HG02798 (cell line): ENCODE measurements around the gene KCND3.

Experiments
- ATAC-seq: cut with Tn5 transposase; IDR thresholded peaks from one replicate; pipeline ENCODE4 v1.9.1; 2021; ENCODE audit warnings: mild to moderate bottlenecking; ENCODE audit not compliant: unreplicated experiment, poor library complexity

KCND3 gene

GRCh38 chr1:111990026-111990877 lies 784 bp upstream of the KCND3 start:
- ATAC-seq = no peak

- no peak for ATAC-seq
Measured at GRCh38 chr1:111988743-111989453, 570 bp downstream of the KCND3 start.

DNA sequence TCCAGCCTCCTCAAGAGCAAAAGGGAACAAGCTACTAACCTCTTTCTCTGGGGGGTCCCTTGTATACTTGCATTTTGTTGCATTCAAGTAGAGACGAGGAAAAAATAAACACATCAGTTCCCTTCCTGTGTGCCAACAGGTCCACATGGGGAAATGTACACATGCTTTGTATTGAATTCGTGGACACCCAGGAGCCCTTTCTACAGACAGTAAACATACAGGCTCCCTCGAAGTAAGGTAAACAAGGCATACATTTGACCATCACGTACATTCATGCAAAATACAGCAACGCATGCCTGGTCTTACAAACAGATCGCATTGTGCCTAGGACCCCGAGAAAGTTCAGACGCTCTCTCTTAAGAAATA lies 1.1 kb downstream of the KCND3 start:
- no peak for ATAC-seq

DNA sequence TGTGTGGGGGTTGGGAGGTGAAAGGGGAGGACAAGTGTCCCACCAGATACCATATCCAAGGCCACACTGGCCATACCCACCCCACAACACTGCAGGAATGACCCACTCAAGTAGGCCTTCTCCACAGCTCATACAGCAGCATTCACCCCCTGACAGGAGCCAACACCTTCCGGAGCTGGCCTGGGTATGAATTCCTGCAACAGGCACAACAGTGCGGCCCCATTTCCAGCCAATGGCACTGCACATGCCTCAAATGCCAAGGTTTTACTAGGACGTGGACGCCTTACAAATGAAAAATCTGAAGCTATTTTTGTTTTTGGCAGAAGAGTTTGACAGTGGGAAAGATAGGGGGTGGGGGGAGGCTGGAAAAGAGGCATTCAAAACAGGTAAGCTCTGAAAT lies 2.0 kb downstream of the KCND3 start:
- no peak for ATAC-seq

DNA sequence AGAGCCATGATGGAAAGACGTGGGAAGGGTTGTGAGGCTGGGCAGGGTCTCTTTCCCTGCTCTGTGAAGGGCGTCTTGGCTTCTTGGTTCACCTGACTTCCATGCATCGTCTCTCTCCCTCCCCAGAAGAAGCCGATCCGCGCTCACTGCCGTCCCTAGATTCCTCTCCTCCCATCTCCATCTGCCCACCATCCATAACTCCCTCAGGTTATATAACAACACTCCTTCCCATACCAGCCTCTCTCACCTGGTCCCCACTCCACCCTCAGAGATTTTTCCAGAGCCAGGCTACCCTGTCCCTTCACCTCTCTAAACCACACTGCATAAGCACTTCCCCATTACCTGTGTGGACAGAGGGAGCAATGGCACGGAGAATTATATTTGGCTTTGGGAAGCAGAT lies 6.0 kb downstream of the KCND3 start:
- ATAC-seq = no peak

GRCh38 chr1:111982428-111982827 lies 7.0 kb downstream of the KCND3 start:
- no peak for ATAC-seq

- ATAC-seq = no peak
Measured at GRCh38 chr1:111981871-111982270, 7.6 kb downstream of the KCND3 start.

DNA sequence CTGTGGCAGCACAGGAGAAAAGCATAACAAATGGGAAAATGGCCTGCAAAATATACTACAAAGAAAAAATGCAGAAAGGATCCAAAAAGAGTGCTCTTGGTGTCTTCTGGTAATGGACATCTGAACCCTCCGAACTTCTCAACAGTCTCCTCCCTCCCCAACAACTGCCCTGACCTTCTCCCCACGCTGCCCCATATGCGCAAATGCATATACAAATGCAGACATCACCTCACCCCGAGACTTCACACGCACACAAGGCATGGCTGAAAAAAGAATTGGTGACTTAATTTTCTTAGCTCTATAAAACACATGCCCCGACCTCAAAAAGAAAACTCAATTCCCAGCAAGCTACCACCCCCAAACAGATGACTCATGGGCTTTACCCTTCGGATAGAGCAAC lies 8.4 kb downstream of the KCND3 start:
- no peak for ATAC-seq

- no peak for ATAC-seq
Measured at GRCh38 chr1:111980686-111981085, 8.8 kb downstream of the KCND3 start.

GRCh38 chr1:111978695-111979094 lies 10.8 kb downstream of the KCND3 start:
- no peak for ATAC-seq

- no peak for ATAC-seq
Measured at GRCh38 chr1:111977378-111977777, 12.1 kb downstream of the KCND3 start.

GRCh38 chr1:111976842-111977241 lies 12.6 kb downstream of the KCND3 start:
- no peak for ATAC-seq

DNA sequence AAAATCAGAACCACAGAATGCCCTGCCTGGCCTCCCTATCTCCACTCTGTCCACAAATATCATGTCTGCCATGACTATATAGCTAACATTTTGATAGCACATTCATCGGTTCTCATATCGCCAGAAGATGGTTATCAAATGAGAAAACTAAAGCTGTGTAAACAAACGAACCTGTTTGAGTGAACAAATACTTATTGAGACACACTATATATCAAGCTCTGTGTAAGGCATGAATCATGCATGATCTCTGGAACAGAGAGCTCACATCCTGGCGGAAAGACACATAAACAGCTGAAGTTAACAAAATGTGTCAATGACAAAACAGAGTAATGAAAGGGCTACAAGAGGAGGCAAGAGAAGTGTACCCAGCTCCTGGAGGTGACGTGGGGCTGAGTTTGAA lies 13.1 kb downstream of the KCND3 start:
- ATAC-seq = no peak

- ATAC-seq = no peak
Measured at GRCh38 chr1:111973150-111973790, 16.2 kb downstream of the KCND3 start.

GRCh38 chr1:111971396-111971795 lies 18.1 kb downstream of the KCND3 start:
- ATAC-seq = no peak

- ATAC-seq = no peak
Measured at GRCh38 chr1:111968511-111968910, 21.0 kb downstream of the KCND3 start.

DNA sequence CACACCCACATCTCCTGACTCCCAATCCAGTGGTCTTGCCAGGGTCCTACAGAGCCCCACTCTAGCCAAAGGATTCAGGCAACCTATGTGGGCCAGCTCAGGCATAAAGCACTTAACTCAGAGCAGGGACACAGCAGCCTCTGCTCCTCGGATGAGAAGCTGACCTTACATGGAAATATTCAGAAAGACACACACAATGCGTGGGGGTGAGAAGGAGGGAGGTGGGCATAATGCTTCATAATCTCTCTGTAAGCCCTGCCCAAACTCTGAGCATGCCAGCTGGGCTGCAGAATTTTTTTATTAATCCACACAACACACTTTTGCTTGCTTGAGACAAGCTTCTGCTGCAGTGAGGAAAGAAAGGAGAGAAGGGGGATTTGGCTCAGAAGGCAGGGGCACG lies 21.6 kb downstream of the KCND3 start:
- ATAC-seq = no peak

DNA sequence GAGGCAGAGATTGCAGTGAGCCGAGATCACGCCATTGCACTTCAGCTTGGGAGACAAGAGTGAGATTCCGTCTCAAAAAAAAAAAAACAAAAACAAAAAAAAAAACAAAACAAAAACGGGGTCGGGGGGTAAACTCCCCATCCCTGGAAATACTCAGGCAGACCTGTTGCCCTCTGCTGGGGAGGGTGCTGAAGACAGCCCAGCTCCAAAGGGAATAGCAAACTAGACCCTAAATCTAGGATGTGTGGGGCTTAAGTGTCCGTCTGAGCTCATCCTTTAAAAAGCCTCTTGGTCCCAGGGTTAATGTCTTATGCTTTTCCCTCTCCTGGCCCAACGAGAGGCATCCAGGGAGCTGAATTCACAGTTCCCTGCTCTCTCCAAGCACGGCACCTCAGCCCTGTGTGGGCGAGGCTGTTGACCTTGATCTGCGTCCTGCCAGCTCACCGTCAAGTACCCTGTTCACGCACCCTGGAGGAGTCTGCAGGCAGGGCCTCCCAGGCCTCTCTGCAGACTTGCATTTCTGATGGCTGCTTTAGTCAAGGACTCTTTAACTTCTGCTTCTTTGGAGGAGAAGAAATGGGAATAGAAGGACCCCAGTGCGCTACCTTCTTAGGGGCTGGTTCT lies 22.3 kb downstream of the KCND3 start:
- no peak for ATAC-seq

GRCh38 chr1:111965781-111966443 lies 23.6 kb downstream of the KCND3 start:
- no peak for ATAC-seq

DNA sequence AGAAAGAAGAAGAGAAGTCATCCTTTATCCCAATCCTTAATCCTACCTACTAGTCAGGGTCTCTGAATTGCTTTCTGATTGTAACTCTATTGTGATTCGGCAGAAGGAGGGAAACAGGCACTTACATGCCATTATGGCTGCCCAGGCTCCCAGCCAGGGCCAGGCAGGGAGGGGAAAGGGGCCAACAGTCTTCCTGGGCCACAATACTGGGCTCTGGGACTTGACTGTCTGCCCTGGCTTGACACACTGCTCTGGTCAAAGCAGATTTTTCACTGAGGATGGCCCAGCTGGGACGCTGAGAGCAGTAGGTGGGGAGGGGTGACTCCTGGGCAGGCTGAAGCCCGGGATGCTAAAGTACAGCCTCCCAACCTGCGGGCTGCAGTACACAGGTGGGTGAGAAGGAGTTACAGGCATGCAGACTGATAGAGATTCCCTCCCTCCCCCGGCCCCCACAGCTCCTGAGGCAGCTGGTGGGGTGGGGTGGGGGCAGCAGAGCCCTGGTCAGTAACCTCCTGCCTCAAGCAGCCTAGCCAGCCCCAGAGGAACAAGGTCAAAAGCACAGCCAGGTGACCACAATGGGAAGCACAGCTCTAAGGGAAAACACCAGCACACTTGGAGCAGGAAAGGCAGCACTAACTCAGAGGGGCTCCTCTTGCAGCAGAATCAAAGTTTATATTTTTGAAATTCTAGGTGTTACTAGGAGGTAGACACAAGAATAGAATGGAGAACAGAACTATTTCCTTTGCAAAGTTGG lies 25.3 kb downstream of the KCND3 start:
- ATAC-seq = no peak
